Lower leg skin (tissue), 4 donors: ENCODE data around the gene CALR3. TPM values are rescaled to one million over a fixed set of nuclear protein-coding genes. Genes with fewer than 3 reads are reported as not detected.
A peak's percentile ranks its signal among the peaks of the same experiment; 100 is the strongest.
"Not testable (repeated sequence)": the region's sequence is repeated elsewhere in the genome, so short reads cannot be mapped to it uniquely, and the experiment has no call there.

Source experiments
- DNase-seq, 2 donors: peaks; one replicate each; pipeline ENCODE4 v3.0.0-alpha.2; 2019; ENCODE audit warnings: low spot score in 2 of 2
- H3K4me3 ChIP-seq: fragments of 200-600 bp; sonication (generic); 2 replicates; pipeline ENCODE4 v1.5.1; 2017; ENCODE audit warnings: mild to moderate bottlenecking, low read depth; ENCODE audit not compliant: poor library complexity, severe bottlenecking
- CTCF ChIP-seq, 3 donors: fragments of 450-650 bp; IDR thresholded peaks; one replicate each; pipeline ENCODE4 v1.5.1; 2016; ENCODE audit warnings: antibody characterized with exemption in 3 of 3, mild to moderate bottlenecking in 3 of 3, moderate library complexity in 2 of 3
- POLR2A ChIP-seq, 2 donors: fragments of 450-650 bp; IDR thresholded peaks; one replicate each; pipeline ENCODE4 v1.6.1; 2016 to 2017; ENCODE audit warnings: antibody characterized with exemption in 2 of 2, mild to moderate bottlenecking in 1 of 2, moderate library complexity in 1 of 2
- WGBS, 2 donors: methylation state at CpG; one replicate each; pipeline ENCODE4 v1.1.5; 2018; 5-methylcytosine and 5-hydroxymethylcytosine counted together
- intact Hi-C: fragments of 100-400 bp; cut with DNase I; formaldehyde crosslinking; loops from one replicate; pipeline ENCODE4 v1.15.0; 2023; ENCODE audit warnings: low total_unique reads
- total RNA-seq, 4 donors: library from RNA; depleted of rRNA; stranded (reverse); fragments of >200 nt; gene quantifications; one replicate each; pipeline ENCODE4 v1.1.0, GENCODE V29; 2016

Gene CALR3
- total RNA-seq, 4 donors from 2014 or later: not detected

- no peak for DNase-seq
- no peak overlapping the region for H3K4me3 ChIP-seq
- no peak for TF ChIP-seq CTCF (IDR thresholded peaks at IDR 0.05)
- intact Hi-C loops: no loop called here
- WGBS, 2 donors: 83 to 84% methylated on average over 11 to 14 of the region's 14 CpGs
Measured at GRCh38 chr19:16516923-16517610, 21.1 kb upstream of the CALR3 start.

- intact Hi-C loops: no loop called here
- TF ChIP-seq CTCF (IDR thresholded peaks at IDR 0.05): no peak
- no peak for TF ChIP-seq POLR2A (IDR thresholded peaks at IDR 0.05)
- WGBS, 2 donors: 69 to 79% methylated on average over 15 of the region's 15 CpGs
- no peak overlapping the region for H3K4me3 ChIP-seq
- DNase-seq: no peak
Measured at GRCh38 chr19:16516381-16516780, 20.4 kb upstream of the CALR3 start.

DNA sequence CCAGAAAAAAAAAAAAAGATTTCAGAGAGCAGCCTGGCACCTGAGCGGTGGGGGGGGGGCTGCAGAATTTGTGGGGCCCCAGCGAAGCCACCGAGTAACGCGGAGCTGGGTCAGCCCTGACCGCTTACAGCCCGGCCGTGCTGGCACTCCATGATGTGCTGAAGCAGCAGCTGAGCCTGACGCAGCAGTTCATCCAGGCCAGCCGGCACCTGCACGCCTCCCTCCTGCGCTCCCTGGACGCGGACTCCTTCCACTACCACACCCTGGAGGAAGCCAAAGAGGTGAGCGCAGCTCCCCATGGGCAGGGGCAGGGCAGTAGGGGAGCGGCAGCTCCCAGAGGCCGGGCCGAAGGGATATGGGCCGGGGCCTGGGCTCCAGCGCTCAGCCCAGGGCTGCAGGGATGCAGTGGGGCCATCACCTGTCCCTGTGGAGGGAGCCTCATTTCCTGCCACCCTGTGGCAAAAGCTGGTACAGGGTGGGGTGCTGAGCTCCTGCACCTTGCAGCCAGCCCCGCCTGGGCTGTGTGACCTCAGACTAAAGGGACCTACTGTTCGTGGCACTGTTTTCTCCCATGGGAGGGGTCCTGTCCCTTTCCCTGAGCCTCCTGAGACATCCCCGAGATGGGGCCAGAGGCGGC, 18.5 kb upstream of the CALR3 start:
- DNase-seq: no peak
- 86 to 89% methylated on average over 20 to 24 of the region's 24 CpGs for WGBS, 2 donors
- H3K4me3 ChIP-seq: no peak overlapping the region
- no peak for TF ChIP-seq POLR2A (IDR thresholded peaks at IDR 0.05)
- no peak for TF ChIP-seq CTCF (IDR thresholded peaks at IDR 0.05)
- intact Hi-C loops: no loop called here

GRCh38 chr19:16512611-16513010, 16.6 kb upstream of the CALR3 start:
- WGBS, 2 donors: 91 to 96% methylated on average over 10 of the region's 10 CpGs
- H3K4me3 ChIP-seq, intact Hi-C loops, DNase-seq: not testable (repeated sequence)

DNA sequence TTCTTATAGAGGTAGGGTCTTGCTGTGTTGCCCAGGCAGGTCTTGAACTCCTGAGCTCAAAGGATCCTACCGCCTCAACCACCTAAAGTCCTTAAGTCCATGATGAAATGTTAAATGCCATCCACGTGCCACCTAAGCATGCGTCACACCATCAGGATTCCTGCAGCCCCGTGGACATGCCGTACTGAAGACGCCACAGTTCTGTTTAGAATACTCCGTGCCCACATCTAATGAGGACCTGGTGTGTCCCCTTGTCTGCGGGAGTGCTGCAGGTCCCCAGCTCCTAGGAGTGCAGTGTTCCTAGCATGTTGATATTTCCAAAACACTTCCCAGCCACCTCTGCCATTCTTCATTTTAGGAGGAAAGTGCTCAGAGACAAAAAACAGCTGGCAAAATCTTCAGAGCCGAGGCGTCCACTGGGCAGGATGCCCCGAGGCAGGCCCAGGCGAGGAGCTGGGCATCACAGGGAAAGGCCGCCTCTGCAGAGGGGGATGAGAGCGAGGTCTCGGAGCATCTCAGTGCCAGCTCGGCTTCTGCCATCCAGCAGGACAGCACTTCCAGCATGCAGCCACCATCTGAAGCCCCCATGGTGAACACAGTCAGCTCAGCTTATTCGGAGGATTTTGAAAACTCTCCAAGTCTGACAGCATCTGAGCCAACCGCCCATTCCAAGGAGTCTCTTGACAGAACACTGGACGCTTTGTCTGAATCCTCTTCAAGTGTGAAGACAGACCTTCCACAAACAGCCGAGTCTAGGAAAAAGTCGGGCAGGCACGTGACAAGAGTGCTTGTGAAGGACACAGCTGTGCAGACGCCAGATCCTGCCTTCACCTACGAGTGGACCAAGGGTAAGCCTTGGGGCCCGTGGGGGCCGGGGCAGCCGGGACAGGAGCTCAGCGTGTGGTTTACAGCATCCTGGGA, 13.4 kb upstream of the CALR3 start:
- WGBS, 2 donors: 75 to 79% methylated on average over 28 of the region's 28 CpGs
- H3K4me3 ChIP-seq: no peak overlapping the region
- intact Hi-C loops: no loop called here
- peak in 1 of 2 donors; percentile 36 for DNase-seq
- no peak for TF ChIP-seq CTCF (IDR thresholded peaks at IDR 0.05)

DNA sequence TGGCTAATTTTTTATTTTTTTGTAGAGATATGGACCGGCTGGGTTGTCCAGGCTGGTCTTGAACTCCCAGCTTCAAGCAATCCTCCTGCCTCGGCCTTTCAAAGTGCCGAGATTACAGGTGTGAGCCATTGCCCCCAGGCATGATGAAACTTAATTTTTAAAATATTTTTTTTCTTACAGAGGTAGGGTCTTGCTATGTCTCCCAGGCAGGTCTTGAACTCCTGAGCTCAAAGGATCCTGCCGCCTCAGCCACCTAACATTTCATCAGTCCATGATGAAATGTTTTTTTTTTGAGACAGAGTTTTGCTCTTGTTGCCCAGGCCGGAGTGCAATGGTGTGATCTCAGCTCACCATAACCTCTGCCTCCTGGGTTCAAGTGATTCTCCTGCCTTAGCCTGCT, 12.6 kb upstream of the CALR3 start:
- no peak for DNase-seq
- whole genome bisulfite sequencing, 2 donors: 89 to 91% methylated on average over 5 of the region's 5 CpGs
- no peak for TF ChIP-seq POLR2A (IDR thresholded peaks at IDR 0.05)
- no peak for TF ChIP-seq CTCF (IDR thresholded peaks at IDR 0.05)
- H3K4me3 ChIP-seq: no peak overlapping the region
- intact Hi-C loops: no loop called here
